IMR-90 (cell line): ENCODE data around the gene MAGEB5. TPM values are rescaled to one million over a fixed set of nuclear protein-coding genes. Genes with fewer than 3 reads are reported as not detected.

Source experiments
- ATAC-seq: fragments of 200-7000 bp; cut with Tn5 transposase; 2 replicates; pipeline ENCODE4 v1.9.1; 2020; ENCODE audit warnings: low read depth, mild to moderate bottlenecking, moderate library complexity
- BruUV-seq: library from RNA; stranded (reverse); fragments of 400-500 nt; replicated peaks from 2 replicates; lab custom pipeline; 2021; lab: Mats Ljungman, UMichigan
- CTCF ChIA-PET: fragments of 300-600 bp; formaldehyde crosslinking; extraction: SDS; loops from one replicate; lab custom pipeline; 2021; ENCODE audit warnings: antibody characterized with exemption; lab: Yijun Ruan, JAX
- POLR2A ChIA-PET: fragments of 300-600 bp; sonication (Branson Sonifier 250); formaldehyde crosslinking; loops from one replicate; lab custom pipeline; 2022; ENCODE audit warnings: antibody characterized with exemption; ENCODE audit not compliant: unreplicated experiment; lab: Charles Lee
- DNase-seq: peaks from one replicate; pipeline ENCODE4 v3.0.0; 2013
- H2AFZ ChIP-seq: replicated peaks from 2 replicates; pipeline ENCODE3; 2013; ENCODE audit warnings: low read length, mild to moderate bottlenecking; ENCODE audit not compliant: poor library complexity
- H2AK5ac ChIP-seq: 2 replicates; pipeline ENCODE4 v1.6.1; 2013; ENCODE audit warnings: low read depth, low read length, inconsistent platforms
- H2AK9ac ChIP-seq: replicated peaks from 2 replicates; pipeline ENCODE3; 2013; ENCODE audit warnings: mild to moderate bottlenecking, low read depth, low read length, moderate library complexity; ENCODE audit not compliant: poor library complexity
- H2BK120ac ChIP-seq: 2 replicates; pipeline ENCODE4 v1.6.1; 2013; ENCODE audit warnings: low read depth, low read length, inconsistent platforms
- H2BK15ac ChIP-seq: 3 replicates; pipeline ENCODE4 v1.6.1; 2013; ENCODE audit warnings: low read depth, low read length, inconsistent platforms
- H2BK20ac ChIP-seq: 2 replicates; pipeline ENCODE4 v1.6.1; 2013; ENCODE audit warnings: low read depth, mild to moderate bottlenecking, inconsistent platforms, low read length, moderate library complexity
- H2BK5ac ChIP-seq: 2 replicates; pipeline ENCODE4 v1.6.1; 2013; ENCODE audit warnings: mild to moderate bottlenecking, low read depth, low read length, inconsistent platforms; ENCODE audit not compliant: poor library complexity, severe bottlenecking
- H3K14ac ChIP-seq: replicated peaks from 2 replicates; pipeline ENCODE4 v1.6.1; 2013; ENCODE audit warnings: low read depth, low read length, inconsistent platforms
- H3K18ac ChIP-seq: 2 replicates; pipeline ENCODE4 v1.6.1; 2013; ENCODE audit warnings: low read depth, low read length, control low read depth
- H3K23ac ChIP-seq: 2 replicates; pipeline ENCODE4 v1.6.1; 2013; ENCODE audit warnings: low read depth, low read length, inconsistent platforms
- H3K27ac ChIP-seq: 2 replicates; pipeline ENCODE4 v1.5.1; 2013; ENCODE audit warnings: mild to moderate bottlenecking, control low read depth, low read length; ENCODE audit not compliant: insufficient read depth
- H3K27me3 ChIP-seq: 2 replicates; pipeline ENCODE4 v1.6.1; 2013; ENCODE audit warnings: low read length; ENCODE audit not compliant: control insufficient read depth, insufficient read depth
- H3K36me3 ChIP-seq: 2 replicates; pipeline ENCODE4 v1.6.1; 2013; ENCODE audit warnings: low read length, mixed read lengths; ENCODE audit not compliant: control insufficient read depth, insufficient read depth
- H3K4ac ChIP-seq: 2 replicates; pipeline ENCODE4 v1.6.1; 2013; ENCODE audit warnings: low read depth, low read length, inconsistent platforms
- H3K4me1 ChIP-seq: 2 replicates; pipeline ENCODE4 v1.6.1; 2013; ENCODE audit warnings: low read length, mixed read lengths; ENCODE audit not compliant: control insufficient read depth, insufficient read depth
- H3K4me2 ChIP-seq: 2 replicates; pipeline ENCODE4 v1.6.1; 2013; ENCODE audit warnings: low read depth, mild to moderate bottlenecking, control low read depth, low read length, moderate library complexity
- H3K4me3 ChIP-seq: 2 replicates; pipeline ENCODE4 v1.5.1; 2013; ENCODE audit warnings: low read depth, mild to moderate bottlenecking, control low read depth, low read length, moderate library complexity; ENCODE audit not compliant: insufficient read depth
- H3K56ac ChIP-seq: 2 replicates; pipeline ENCODE4 v1.6.1; 2013; ENCODE audit warnings: low read length, inconsistent platforms; ENCODE audit not compliant: insufficient read depth; ENCODE audit errors: extremely low read depth
- H3K79me1 ChIP-seq, 2 experiments: 2 replicates each; pipeline ENCODE4 v1.6.1; 2013; ENCODE audit warnings: low read length in 2 of 2, inconsistent platforms in 1 of 2, low read depth in 1 of 2
- H3K9ac ChIP-seq: 2 replicates; pipeline ENCODE4 v1.6.1; 2013; ENCODE audit warnings: low read depth, low read length, control low read depth
- H3K9me1 ChIP-seq: 2 replicates; pipeline ENCODE4 v1.6.1; 2013; ENCODE audit warnings: low read length, inconsistent platforms; ENCODE audit not compliant: insufficient read depth
- H3K9me3 ChIP-seq: 2 replicates; pipeline ENCODE4 v1.6.1; 2013; ENCODE audit warnings: low read length; ENCODE audit not compliant: control insufficient read depth, insufficient read depth
- H4K20me1 ChIP-seq: 2 replicates; pipeline ENCODE4 v1.6.1; 2013; ENCODE audit warnings: low read length, inconsistent platforms; ENCODE audit not compliant: insufficient read depth
- H4K5ac ChIP-seq: 2 replicates; pipeline ENCODE4 v1.6.1; 2013; ENCODE audit warnings: mild to moderate bottlenecking, low read depth, low read length, control low read depth
- H4K8ac ChIP-seq, 2 experiments: 2 replicates each; pipeline ENCODE4 v1.6.1; 2013; ENCODE audit warnings: low read depth in 2 of 2, low read length in 2 of 2, control low read depth in 1 of 2, inconsistent platforms in 1 of 2
- H4K91ac ChIP-seq: 2 replicates; pipeline ENCODE4 v1.6.1; 2013; ENCODE audit warnings: low read depth, low read length, inconsistent platforms; ENCODE audit not compliant: insufficient read depth
- BHLHE40 ChIP-seq: fragments of 150-350 bp; IDR thresholded peaks from 2 replicates; pipeline ENCODE4 v1.6.1; 2016; ENCODE audit warnings: mild to moderate bottlenecking, low read depth, low read length
- CEBPB ChIP-seq: IDR thresholded peaks from 2 replicates; pipeline ENCODE4 v1.6.1; 2012; ENCODE audit warnings: low read depth, low read length, improper control_type of control experiment
- CTCF ChIP-seq: conservative IDR thresholded peaks from 2 replicates; pipeline ENCODE4 v1.5.1; 2012; ENCODE audit warnings: mild to moderate bottlenecking, low read depth, low read length, improper control_type of control experiment
- FOS ChIP-seq: fragments of 150-350 bp; IDR thresholded peaks from 2 replicates; pipeline ENCODE4 v1.6.1; 2016; ENCODE audit warnings: low read depth, low read length
- MAZ ChIP-seq: IDR thresholded peaks from 2 replicates; pipeline ENCODE4 v1.6.1; 2012; ENCODE audit warnings: low read depth, mild to moderate bottlenecking, low read length, improper control_type of control experiment, moderate library complexity, borderline replicate concordance
- NFE2L2 ChIP-seq: fragments of 150-350 bp; IDR thresholded peaks from 2 replicates; pipeline ENCODE4 v1.6.1; 2016; ENCODE audit warnings: low read depth, mild to moderate bottlenecking, low read length
- RAD21 ChIP-seq: IDR thresholded peaks from 2 replicates; pipeline ENCODE4 v1.6.1; 2012; ENCODE audit warnings: low read length, improper control_type of control experiment
- RCOR1 ChIP-seq: IDR thresholded peaks from 2 replicates; pipeline ENCODE4 v1.6.1; 2012; ENCODE audit warnings: mild to moderate bottlenecking, low read length, improper control_type of control experiment; ENCODE audit not compliant: insufficient replicate concordance
- RFX5 ChIP-seq: IDR thresholded peaks from 2 replicates; pipeline ENCODE4 v1.8.0; 2012; ENCODE audit warnings: low read depth, mild to moderate bottlenecking, low read length, moderate library complexity
- USF2 ChIP-seq: fragments of 150-350 bp; IDR thresholded peaks from 2 replicates; pipeline ENCODE4 v1.6.1; 2017; ENCODE audit warnings: mild to moderate bottlenecking, antibody characterized with exemption, low read length, low read depth
- WGBS, 2 experiments: methylation state at CpG; one replicate each; pipeline versions ENCODE4 v1.1.5 to v1.1.7; 2013; ENCODE audit warnings: missing lambda C conversion rate in 2 of 2; ENCODE audit not compliant: insufficient read length in 1 of 2; ENCODE audit errors: extremely low coverage in 2 of 2; 5-methylcytosine and 5-hydroxymethylcytosine counted together
- dilution Hi-C: fragments of 300-500 bp; cut with HindIII; formaldehyde crosslinking; loops from one replicate; pipeline ENCODE4 v1.14.3; 2018; ENCODE audit warnings: low sequenced_read_pairs; ENCODE audit not compliant: unreplicated experiment
- in situ Hi-C: fragments of 300-500 bp; cut with MboI; formaldehyde crosslinking; loops from 3 replicates; pipeline ENCODE4 v1.14.3; 2019; ENCODE audit warnings: low sequenced_read_pairs, inconsistent platforms, mixed read lengths
- intact Hi-C: fragments of 100-400 bp; cut with micrococcal nuclease; formaldehyde crosslinking; loops from 2 replicates; pipeline ENCODE4 v1.10.0; 2022
- polyA plus RNA-seq, 3 experiments: library from polyadenylated mRNA; depleted of rRNA; stranded (reverse); fragments of >200 nt; gene quantifications; 2 replicates each; pipeline ENCODE4 v1.2.3, GENCODE V29; 2012; ENCODE audit warnings: low replicate concordance in 1 of 3
- total RNA-seq: library from RNA; depleted of rRNA; stranded (reverse); fragments of >200 nt; gene quantifications from 2 replicates; pipeline ENCODE4 v1.2.3, GENCODE V29; 2012

The MAGEB5 gene
- total and polyA plus RNA-seq, 2 of the 4 experiments (the other 2 are of a cell fraction): not detected

- Histone ChIP-seq H3K9me1 (no peaks in the 10 kb centered on the region), H3K18ac (no peak overlapping the region), H2AK9ac (no peak overlapping the region), H3K23ac (no peak overlapping the region), H3K4me2 (no peak overlapping the region), H2BK120ac (no peak overlapping the region), H3K4ac (no peak overlapping the region), H2AFZ (no peak overlapping the region), H3K79me1 (no peaks in the 10 kb centered on the region), H4K8ac (no peak overlapping the region), H4K20me1 (no peaks in the 10 kb centered on the region), H3K14ac (no peak overlapping the region), H3K4me3 (no peak overlapping the region), H2BK20ac (no peak overlapping the region), H2BK15ac (no peak overlapping the region), H3K27ac (no peak overlapping the region), H3K9ac (no peak overlapping the region), H4K91ac (no peak overlapping the region), H3K36me3 (no peaks in the 10 kb centered on the region), H3K27me3 (no peaks in the 10 kb centered on the region), H4K5ac (no peak overlapping the region), H2AK5ac (no peak overlapping the region), H3K9me3 (peaks cover 7% of the 10 kb centered on the region; the same call in 1 of the 2 replicates), H3K56ac (no peak overlapping the region), H3K4me1 (no peaks in the 10 kb centered on the region), H2BK5ac (no peak overlapping the region)
- TF ChIP-seq BHLHE40 (no peak), FOS (no peak), NFE2L2 (no peak), RAD21 (no peak), RFX5 (no peak), USF2 (no peak), RCOR1 (no peak), MAZ (no peak), CTCF (no peak), CEBPB (no peak)
- in situ Hi-C loops (no loop called here), intact Hi-C loops (no loop called here), dilution Hi-C loops (no loop called here)
- no TSS peak for BruUV-seq
- POLR2A ChIA-PET: no interaction called here
- CTCF ChIA-PET: no interaction called here
- DNase-seq (no peak), ATAC-seq (no peak)
- 80% methylated on average over 2 of the region's 7 CpGs; no CpG with 5 or more reads in 1 of the 2 experiments for WGBS, 2 experiments
Measured at GRCh38 chrX:26219351-26219750, 3.4 kb downstream of the MAGEB5 start.
